ENCODE data around the gene CNOT4. TPM values are rescaled to one million over a fixed set of nuclear protein-coding genes. Genes with fewer than 3 reads are reported as not detected.

The CNOT4 gene
- total and polyA plus RNA-seq, 2 of the 8 experiments (the other 6 are each of a cell fraction or from before 2014, with no cell fraction given): 10.9 to 25.8 TPM

GRCh38 chr7:135552148-135552547, 42.2 kb upstream of the CNOT4 start:
- Histone ChIP-seq H2BK20ac (ENCODE audit: low read length) (no peak overlapping the region), H2BK12ac (ENCODE audit: low read depth, low read length) (no peak overlapping the region), H3K9ac (replicated peaks in 1 of 4; ENCODE audit: extremely low read depth in 1 of 4, low read depth in 3 of 4, low read length in 3 of 4) (no peak overlapping the region), H4K20me1 (replicated peaks in 1 of 2; ENCODE audit: control insufficient read depth in 1 of 2, insufficient read depth in 2 of 2, low read length in 2 of 2) (no peaks in the 10 kb centered on the region), H3K4ac (replicated peaks; ENCODE audit: insufficient read length, low read depth, low read length) (no peak overlapping the region), H3K27me3 (replicated peaks in 1 of 4; ENCODE audit: control insufficient read depth in 3 of 4, extremely low read depth in 1 of 4, insufficient read depth in 3 of 4, low read length in 3 of 4) (no peaks in the 10 kb centered on the region), H3K79me1 (ENCODE audit: low read depth, low read length) (no peaks in the 10 kb centered on the region), H3K36me3 (ENCODE audit: control insufficient read depth in 2 of 4, insufficient read depth in 4 of 4, low read length in 3 of 4) (no peaks in the 10 kb centered on the region), H3K4me3 (ENCODE audit: extremely low read depth in 1 of 4, insufficient read depth in 2 of 4, low read depth in 3 of 4, low read length in 4 of 4) (no peak overlapping the region), H3K18ac (ENCODE audit: extremely low read depth, low read length) (no peak overlapping the region), H4K91ac (replicated peaks; ENCODE audit: insufficient read length, low read length) (no peak overlapping the region), H2BK5ac (ENCODE audit: low read depth, low read length) (no peak overlapping the region), H3K23ac (ENCODE audit: insufficient read length) (no peak overlapping the region), H2AFZ (ENCODE audit: low read length) (peak overlapping the region; percentile 35; the same call in 1 of the 2 replicates), H3K79me2 (ENCODE audit: control insufficient read depth in 1 of 2, insufficient read depth in 2 of 2, low read length in 2 of 2) (no peaks in the 10 kb centered on the region), H2BK15ac (ENCODE audit: low read length) (no peak overlapping the region), H3K4me2 (ENCODE audit: insufficient read depth in 1 of 2, low read depth in 2 of 2, low read length in 2 of 2) (no peak overlapping the region), H3K23me2 (ENCODE audit: low read depth, low read length) (no peaks in the 10 kb centered on the region), H3K56ac (replicated peaks; ENCODE audit: insufficient read length, low read depth, low read length) (no peak overlapping the region), H3K14ac (ENCODE audit: insufficient read length) (no peak overlapping the region), H3K9me3 (ENCODE audit: insufficient read depth in 2 of 2, low read depth in 1 of 2, low read length in 1 of 2) (no peaks in the 10 kb centered on the region), H4K5ac (ENCODE audit: insufficient read length, low read depth, low read length) (no peak overlapping the region), H2AK5ac (ENCODE audit: low read depth, low read length) (no peak overlapping the region), H3K4me1 (replicated peaks in 1 of 4; ENCODE audit: control insufficient read depth in 3 of 4, insufficient read depth in 4 of 4, low read length in 3 of 4) (no peaks in the 10 kb centered on the region), H3K27ac (ENCODE audit: low read depth, low read length) (no peak overlapping the region), H2BK120ac (replicated peaks; ENCODE audit: low read depth, low read length) (no peak overlapping the region), H4K8ac (ENCODE audit: extremely low read depth, insufficient read depth, low read length) (no peak overlapping the region)
- TF ChIP-seq JUN (IDR thresholded peaks at IDR 0.05; ENCODE audit: low read depth, low read length): no peak
- FAIRE-seq: no peak
- CTCF ChIA-PET (ENCODE audit: partially characterized antibody): interaction anchor here (0.6 to 3.0 kb wide), 7 partner anchors 10 to 1137 kb away, joined by 3 to 8 read pairs (median 3); no protein-coding TSS in a partner anchor
- DNase-seq (ENCODE audit: low read depth in 1 of 2, low spot score in 2 of 2): no peak
- POLR2A ChIA-PET (ENCODE audit: partially characterized antibody): interaction anchor here (0.8 kb wide), 1 partner anchor 9 kb away, joined by 3 read pairs; no protein-coding TSS in a partner anchor
- WGBS, 2 experiments (ENCODE audit: extremely low coverage in 1 of 2, insufficient coverage in 1 of 2, insufficient read length in 1 of 2, insufficient replicate concordance in 2 of 2, low coverage in 1 of 2, low lambda C conversion rate in 2 of 2, missing lambda C conversion rate in 1 of 2): 43% methylated on average over 3 of the region's 3 CpGs; no CpG with 5 or more reads in 1 of the 2 experiments
